GM11168 (cell line): ENCODE measurements around the gene FYB2.

Experiments
- in situ Hi-C: fragments of 300-500 bp; cut with MboI; formaldehyde crosslinking; loops from one replicate; pipeline ENCODE4 v1.12.0; 2022; ENCODE audit warnings: low sequenced_read_pairs; ENCODE audit not compliant: unreplicated experiment

FYB2 gene

GRCh38 chr1:56834137-56834900 lies 15.1 kb upstream of the FYB2 start:
- in situ Hi-C loops, result no loop called here

- in situ Hi-C loops, result no loop called here
Observed at GRCh38 chr1:56833088-56833487, 13.9 kb upstream of the FYB2 start.

- in situ Hi-C loops, result no loop called here
Observed at GRCh38 chr1:56831871-56832693, 12.9 kb upstream of the FYB2 start.

- in situ Hi-C loops, result no loop called here
Observed at GRCh38 chr1:56830052-56830451, 10.8 kb upstream of the FYB2 start.

GRCh38 chr1:56827711-56828110 lies 8.5 kb upstream of the FYB2 start:
- in situ Hi-C loops, result no loop called here

GRCh38 chr1:56825436-56825835 lies 6.2 kb upstream of the FYB2 start:
- in situ Hi-C loops, result no loop called here

- in situ Hi-C loops, result no loop called here
Observed at GRCh38 chr1:56824938-56825337, 5.7 kb upstream of the FYB2 start.

GRCh38 chr1:56824271-56824670 lies 5.1 kb upstream of the FYB2 start:
- in situ Hi-C loops, result no loop called here

GRCh38 chr1:56821462-56821797 lies 2.2 kb upstream of the FYB2 start:
- in situ Hi-C loops, result no loop called here

GRCh38 chr1:56820755-56821461 lies 1.7 kb upstream of the FYB2 start:
- in situ Hi-C loops, result no loop called here

GRCh38 chr1:56817716-56818463 lies 1.3 kb downstream of the FYB2 start:
- in situ Hi-C loops, result no loop called here

GRCh38 chr1:56816909-56817308 lies 2.3 kb downstream of the FYB2 start:
- in situ Hi-C loops, result no loop called here

GRCh38 chr1:56816264-56816663 lies 2.9 kb downstream of the FYB2 start:
- in situ Hi-C loops, result no loop called here

GRCh38 chr1:56814205-56814604 lies 5.0 kb downstream of the FYB2 start:
- in situ Hi-C loops, result no loop called here

GRCh38 chr1:56811331-56811730 lies 7.9 kb downstream of the FYB2 start:
- in situ Hi-C loops, result no loop called here

- in situ Hi-C loops, result no loop called here
Observed at GRCh38 chr1:56808410-56808809, 10.8 kb downstream of the FYB2 start.

- in situ Hi-C loops, result no loop called here
Observed at GRCh38 chr1:56806804-56807203, 12.4 kb downstream of the FYB2 start.

- in situ Hi-C loops, result no loop called here
Observed at GRCh38 chr1:56803561-56804156, 15.5 kb downstream of the FYB2 start.

- in situ Hi-C loops, result no loop called here
Observed at GRCh38 chr1:56799605-56800400, 19.4 kb downstream of the FYB2 start.
